NCI-H2196 treated with DMSO at 0.1 percent for 48 hours (cell line): ENCODE results near the gene ABCA12.

ENCODE experiments used
- DNase-seq: peaks from one replicate; lab custom pipeline; 2025; ENCODE audit not compliant: unreplicated experiment; lab: John Stamatoyannopoulos, UW

The ABCA12 gene

GRCh38 chr2:215120401-215120800 lies 18.0 kb downstream of the ABCA12 start:
- no peak for DNase-seq

- no peak for DNase-seq
These were observed 18.6 kb downstream of the ABCA12 start for GRCh38 chr2:215119847-215120246.

- DNase-seq = no peak
These were observed 27.5 kb downstream of the ABCA12 start for GRCh38 chr2:215110918-215111317.

GRCh38 chr2:215107216-215108056 lies 31.0 kb downstream of the ABCA12 start:
- DNase-seq = no peak

- DNase-seq = no peak
These were observed 32.6 kb downstream of the ABCA12 start for GRCh38 chr2:215105607-215106354.

GRCh38 chr2:215104226-215104625 lies 34.2 kb downstream of the ABCA12 start:
- DNase-seq = no peak

GRCh38 chr2:215098875-215099274 lies 39.6 kb downstream of the ABCA12 start:
- DNase-seq = no peak

- DNase-seq = no peak
These were observed 54.3 kb downstream of the ABCA12 start for GRCh38 chr2:215084080-215084479.

- no peak for DNase-seq
These were observed 55.3 kb downstream of the ABCA12 start for GRCh38 chr2:215083146-215083545.

- no peak for DNase-seq
These were observed 56.0 kb downstream of the ABCA12 start for GRCh38 chr2:215082446-215082845.

GRCh38 chr2:215080545-215080944 lies 57.9 kb downstream of the ABCA12 start:
- DNase-seq = no peak

- no peak for DNase-seq
These were observed 66.8 kb downstream of the ABCA12 start for GRCh38 chr2:215071676-215072075.

- no peak for DNase-seq
These were observed 70.0 kb downstream of the ABCA12 start for GRCh38 chr2:215068399-215068798.

GRCh38 chr2:215066124-215066523 lies 72.3 kb downstream of the ABCA12 start:
- no peak for DNase-seq

- DNase-seq = no peak
These were observed 74.9 kb downstream of the ABCA12 start for GRCh38 chr2:215063526-215063925.

- no peak for DNase-seq
These were observed 77.4 kb downstream of the ABCA12 start for GRCh38 chr2:215060861-215061536.

- DNase-seq = no peak
These were observed 78.7 kb downstream of the ABCA12 start for GRCh38 chr2:215059724-215060123.

- DNase-seq = no peak
These were observed 82.5 kb downstream of the ABCA12 start for GRCh38 chr2:215055891-215056290.

- DNase-seq = no peak
These were observed 85.6 kb downstream of the ABCA12 start for GRCh38 chr2:215052810-215053209.

- DNase-seq = no peak
These were observed 86.0 kb downstream of the ABCA12 start for GRCh38 chr2:215052404-215052803.

- DNase-seq = no peak
These were observed 89.1 kb downstream of the ABCA12 start for GRCh38 chr2:215049341-215049740.

- DNase-seq = no peak
These were observed 100.0 kb downstream of the ABCA12 start for GRCh38 chr2:215038421-215038820.
